ENCODE measurements around the gene OR9Q2. TPM values are rescaled to one million over a fixed set of nuclear protein-coding genes. Genes with fewer than 3 reads are reported as not detected.
"Not testable (repeated sequence)": the region's sequence is repeated elsewhere in the genome, so short reads cannot be mapped to it uniquely, and the experiment has no call there.

The OR9Q2 gene
- total RNA-seq: not detected

DNA sequence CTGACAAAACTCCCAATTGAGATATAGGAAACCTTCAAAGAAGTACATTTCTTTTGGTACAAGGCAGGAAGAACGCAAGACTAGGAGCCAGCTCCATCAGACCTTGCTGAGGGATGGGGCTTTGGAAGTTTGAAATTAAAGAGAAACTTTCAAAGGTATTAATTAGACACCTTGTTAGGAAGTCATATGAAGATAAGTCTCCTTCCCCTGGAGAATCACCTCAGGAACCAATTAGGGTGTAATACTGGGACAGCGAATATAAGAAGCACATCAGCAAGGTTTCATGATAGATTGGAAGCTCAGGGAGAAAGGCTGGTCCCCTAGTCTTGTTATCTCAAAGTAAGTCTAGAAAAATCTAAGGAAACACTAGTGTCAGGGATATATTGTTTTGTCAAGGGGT lies at the start of gene OR9Q2:
TSS of gene OR9Q2 (plus strand) at position 301 of the 400 bp plus-strand sequence. CDS start 1,421 bp downstream, outside the sequence.
- H3K9me3 Mint-ChIP-seq: no peaks in the 10 kb centered on the region
- H3K36me3 Mint-ChIP-seq: no peaks in the 10 kb centered on the region
- DNase-seq (ENCODE audit: low spot score in 2 of 2): no peak
- no peak for ATAC-seq
- H3K27ac Mint-ChIP-seq: no peak within 1 kb of the TSS

- no peak for ATAC-seq
- H3K36me3 Mint-ChIP-seq: no peaks in the 10 kb centered on the region
- H3K27ac Mint-ChIP-seq: no peak overlapping the region
- no peak for DNase-seq (ENCODE audit: low spot score in 2 of 2)
- H3K9me3 Mint-ChIP-seq: no peaks in the 10 kb centered on the region
Measured at GRCh38 chr11:58142761-58143160, 46.1 kb upstream of the OR9Q2 start.

DNA sequence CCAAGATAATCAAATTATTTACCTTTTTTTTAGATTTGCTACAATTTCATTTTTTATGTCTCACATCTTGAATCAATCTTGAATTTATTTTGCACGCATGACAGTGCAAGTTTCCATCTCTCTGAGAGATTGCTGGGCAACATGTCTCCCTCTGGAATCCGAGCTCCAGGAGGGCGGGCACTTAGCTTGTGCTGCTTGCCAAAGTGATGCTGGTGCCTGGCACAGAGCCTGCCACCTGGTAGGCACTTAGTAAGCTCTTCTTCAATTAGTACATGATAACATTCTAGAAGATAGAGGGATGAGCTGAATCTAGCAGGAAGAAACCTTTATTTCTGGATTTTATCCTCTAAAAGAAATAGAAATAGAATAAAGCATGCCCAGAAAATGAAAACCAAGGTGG lies 36.1 kb upstream of the OR9Q2 start:
- no peak for ATAC-seq
- DNase-seq (ENCODE audit: low spot score in 2 of 2): no peak
- Mint-ChIP-seq H3K36me3 (no peaks in the 10 kb centered on the region), H3K27ac (no peak overlapping the region), H3K9me3 (no peaks in the 10 kb centered on the region)

DNA sequence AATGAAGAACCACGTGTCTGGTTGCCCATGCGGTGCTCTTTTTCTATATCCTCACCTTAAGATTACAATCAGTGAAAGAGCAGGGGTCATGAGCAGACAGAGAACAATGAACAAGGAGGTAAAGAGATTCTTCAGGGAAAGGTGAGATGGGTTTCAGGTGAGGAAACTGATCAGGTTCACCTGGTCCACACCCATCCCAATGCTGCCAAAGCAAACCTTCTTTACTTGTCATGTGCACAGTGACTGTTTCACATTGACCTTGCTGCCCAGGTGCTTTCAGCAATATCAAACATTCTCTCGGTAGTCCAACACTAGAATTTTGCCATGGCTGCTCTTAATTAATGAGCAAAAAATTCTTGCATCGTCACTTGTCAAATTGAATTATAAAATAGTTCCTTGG lies 24.5 kb upstream of the OR9Q2 start:
- Mint-ChIP-seq H3K9me3 (no peaks in the 10 kb centered on the region), H3K27ac (no peak overlapping the region), H3K36me3 (no peaks in the 10 kb centered on the region)
- DNase-seq (ENCODE audit: low spot score in 2 of 2) (no peak), ATAC-seq (no peak)

GRCh38 chr11:58164990-58165389 lies 23.9 kb upstream of the OR9Q2 start:
- Mint-ChIP-seq H3K27ac (no peak overlapping the region), H3K9me3 (peaks cover 0 to 4% of the 10 kb centered on the region in 2 donors), H3K36me3 (no peaks in the 10 kb centered on the region)
- DNase-seq (ENCODE audit: low spot score in 2 of 2) (no peak), ATAC-seq (no peak)

DNA sequence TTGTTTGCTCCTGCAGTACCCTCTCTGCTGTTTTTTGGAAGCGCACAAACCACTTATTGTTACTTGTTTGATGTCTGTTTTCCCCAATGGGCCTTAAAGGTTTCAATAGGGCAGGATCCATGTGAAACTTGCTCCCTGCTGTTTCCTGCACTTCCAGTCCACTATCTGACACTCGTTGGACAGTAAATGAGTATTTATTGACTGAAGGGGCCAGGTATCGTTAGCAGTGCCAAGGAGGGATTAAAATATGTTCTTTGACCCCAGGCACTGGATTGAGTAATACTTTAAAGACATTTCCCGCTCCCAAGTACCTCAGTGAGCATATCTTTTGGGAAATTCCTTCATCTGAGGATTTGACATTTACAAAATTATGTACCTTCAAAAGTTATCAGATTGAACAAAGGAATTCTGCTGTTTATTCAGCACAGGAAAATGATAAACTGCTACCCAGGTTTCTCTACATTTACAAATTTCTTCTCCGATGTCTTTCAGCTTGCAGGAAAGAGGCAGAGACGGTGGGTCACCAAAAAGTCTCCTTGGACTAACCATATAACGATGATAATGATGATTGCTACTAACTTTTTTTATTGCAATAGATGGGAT lies 23.3 kb upstream of the OR9Q2 start:
- Mint-ChIP-seq H3K27ac (no peak overlapping the region), H3K36me3 (no peaks in the 10 kb centered on the region), H3K9me3 (peaks cover 0 to 7% of the 10 kb centered on the region in 2 donors)
- ATAC-seq: no peak
- DNase-seq (ENCODE audit: low spot score in 2 of 2): no peak

DNA sequence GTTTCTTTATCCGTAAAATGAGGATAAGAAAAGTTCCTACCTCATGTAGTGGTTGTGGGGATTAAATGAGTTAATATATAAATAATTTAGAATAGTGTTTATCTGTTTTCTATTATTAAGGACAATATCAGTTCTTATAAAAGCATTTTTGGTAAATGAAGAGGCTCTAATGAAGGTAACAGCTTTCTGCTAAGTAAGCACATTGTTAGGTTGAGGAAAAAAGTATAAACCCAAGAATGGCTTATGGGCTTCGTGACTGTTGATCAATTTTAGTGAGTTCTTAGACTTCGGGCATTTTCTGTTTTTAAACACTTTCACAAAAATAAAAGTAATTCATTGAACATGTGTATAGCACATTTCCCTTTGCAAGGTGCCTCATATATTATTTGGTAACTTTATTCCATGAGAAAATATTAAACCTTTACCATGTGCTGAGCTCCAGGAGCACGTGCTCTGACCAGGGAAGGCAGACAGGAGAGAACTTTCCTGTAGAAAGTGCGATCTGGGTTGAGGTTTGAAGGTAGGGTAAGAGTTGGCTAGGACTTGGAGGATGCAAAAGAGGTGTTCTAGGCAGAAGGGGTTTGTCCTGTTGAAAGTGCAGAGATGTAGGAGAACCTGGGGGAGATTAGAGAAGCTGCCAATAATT lies 11.3 kb upstream of the OR9Q2 start:
- Mint-ChIP-seq H3K9me3 (no peaks in the 10 kb centered on the region), H3K36me3 (no peaks in the 10 kb centered on the region), H3K27ac (no peak overlapping the region)
- DNase-seq (ENCODE audit: low spot score in 2 of 2) (no peak), ATAC-seq (no peak)

DNA sequence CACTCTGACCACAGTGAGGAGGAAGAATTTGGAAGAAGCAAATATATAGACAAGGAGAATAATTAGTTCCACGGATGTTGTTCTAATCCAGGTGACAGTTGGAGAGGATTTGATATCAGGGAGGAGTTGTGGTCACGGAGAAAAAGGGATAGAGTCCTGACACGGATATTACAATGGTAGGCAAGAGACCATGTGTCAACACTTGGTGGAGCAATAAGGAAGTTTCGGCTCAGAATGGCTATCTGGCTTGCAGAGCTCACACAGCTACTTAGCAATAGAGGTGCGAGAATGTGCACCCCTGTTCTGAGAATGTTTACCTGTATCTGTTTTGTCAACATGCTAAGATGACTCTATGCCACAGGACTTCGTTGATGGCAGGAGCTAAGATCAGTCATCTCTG lies 10.4 kb upstream of the OR9Q2 start:
- H3K36me3 Mint-ChIP-seq: no peaks in the 10 kb centered on the region
- H3K9me3 Mint-ChIP-seq: no peaks in the 10 kb centered on the region
- ATAC-seq: no peak
- no peak overlapping the region for H3K27ac Mint-ChIP-seq
- no peak for DNase-seq (ENCODE audit: low spot score in 2 of 2)

- Mint-ChIP-seq H3K27ac (no peak overlapping the region), H3K36me3 (no peaks in the 10 kb centered on the region), H3K9me3 (no peaks in the 10 kb centered on the region)
- DNase-seq (ENCODE audit: low spot score in 2 of 2) (no peak), ATAC-seq (no peak)
Measured at GRCh38 chr11:58179648-58180047, 9.2 kb upstream of the OR9Q2 start.

- no peak for ATAC-seq
- Mint-ChIP-seq H3K9me3 (no peaks in the 10 kb centered on the region), H3K27ac (no peak overlapping the region), H3K36me3 (no peaks in the 10 kb centered on the region)
- DNase-seq (ENCODE audit: low spot score in 2 of 2): no peak
Measured at GRCh38 chr11:58186938-58187337, 1.9 kb upstream of the OR9Q2 start.

DNA sequence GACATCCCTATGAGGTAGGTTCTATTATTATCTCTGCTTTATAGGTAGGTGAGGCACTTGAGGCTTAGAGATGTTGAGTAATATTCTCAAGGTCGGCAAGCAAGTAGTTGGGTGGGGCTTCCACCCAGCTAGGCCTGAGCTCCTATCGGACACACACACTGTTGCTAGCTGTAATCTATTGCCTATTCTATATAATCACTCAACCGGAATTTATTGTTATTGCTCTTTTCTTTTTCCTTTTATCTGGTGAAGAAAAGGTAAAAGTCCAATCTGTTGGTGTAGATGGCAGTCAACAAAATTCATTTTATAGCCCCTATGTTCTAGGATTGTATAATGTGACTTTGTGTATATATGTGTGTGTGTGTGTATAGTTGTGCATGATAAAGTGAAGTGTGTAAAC lies 3.4 kb downstream of the OR9Q2 start:
- Mint-ChIP-seq H3K27ac (no peak overlapping the region), H3K9me3 (no peaks in the 10 kb centered on the region), H3K36me3 (peaks cover 0 to under 1% of the 10 kb centered on the region in 2 donors)
- no peak for ATAC-seq
- DNase-seq (ENCODE audit: low spot score in 2 of 2): no peak

DNA sequence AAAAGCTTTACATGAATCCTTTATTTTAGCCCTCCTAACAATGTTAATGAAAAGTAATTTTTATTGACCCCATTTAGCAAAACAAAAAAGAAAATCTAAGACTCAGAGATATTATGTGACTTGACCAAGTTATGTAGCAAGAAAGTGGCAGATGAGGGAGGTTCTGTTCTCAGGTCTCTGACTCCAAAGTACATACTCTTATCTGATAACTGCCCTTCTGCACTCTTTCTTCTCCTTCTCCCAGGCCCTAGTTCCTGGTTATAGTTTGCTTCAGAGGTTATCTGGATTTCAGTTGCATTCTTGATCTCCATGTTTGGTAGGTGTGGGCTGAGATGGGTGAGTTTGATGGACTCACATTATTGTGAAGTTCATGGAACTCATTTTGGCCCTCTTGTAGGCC lies 4.5 kb downstream of the OR9Q2 start:
- H3K36me3 Mint-ChIP-seq: peaks cover 0 to 5% of the 10 kb centered on the region in 2 donors
- no peak overlapping the region for H3K27ac Mint-ChIP-seq
- DNase-seq (ENCODE audit: low spot score in 2 of 2): no peak
- peaks cover 0 to 5% of the 10 kb centered on the region in 2 donors for H3K9me3 Mint-ChIP-seq
- ATAC-seq: no peak

DNA sequence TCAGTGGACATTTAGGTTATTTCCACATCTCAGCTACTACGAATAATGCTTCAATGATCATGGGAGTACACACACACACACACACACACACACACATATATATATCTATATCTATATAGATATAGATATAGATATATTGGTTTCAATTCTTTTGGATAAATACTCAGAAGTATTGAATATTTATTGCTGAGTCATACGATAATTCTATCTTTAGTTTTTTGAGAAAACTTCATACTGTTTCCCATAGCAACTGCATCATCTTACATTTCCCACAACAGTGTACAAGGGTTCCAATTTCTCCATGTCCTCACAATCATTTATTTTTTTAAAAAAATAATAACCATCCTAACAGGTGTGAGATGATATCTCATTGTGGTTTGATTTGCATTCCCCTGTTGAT lies 7.1 kb downstream of the OR9Q2 start:
- Mint-ChIP-seq H3K27ac (no peak overlapping the region), H3K9me3 (peaks cover 0 to 5% of the 10 kb centered on the region in 2 donors), H3K36me3 (peaks cover 0 to 5% of the 10 kb centered on the region in 2 donors)
- DNase-seq (ENCODE audit: low spot score in 2 of 2) (no peak), ATAC-seq (no peak)

GRCh38 chr11:58199271-58199670 lies 10.4 kb downstream of the OR9Q2 start:
- DNase-seq (ENCODE audit: low spot score in 2 of 2) (no peak), ATAC-seq (no peak)
- Mint-ChIP-seq H3K9me3 (peaks cover 0 to 11% of the 10 kb centered on the region in 2 donors), H3K36me3 (peaks cover 0 to 5% of the 10 kb centered on the region in 2 donors), H3K27ac (no peak overlapping the region)

DNA sequence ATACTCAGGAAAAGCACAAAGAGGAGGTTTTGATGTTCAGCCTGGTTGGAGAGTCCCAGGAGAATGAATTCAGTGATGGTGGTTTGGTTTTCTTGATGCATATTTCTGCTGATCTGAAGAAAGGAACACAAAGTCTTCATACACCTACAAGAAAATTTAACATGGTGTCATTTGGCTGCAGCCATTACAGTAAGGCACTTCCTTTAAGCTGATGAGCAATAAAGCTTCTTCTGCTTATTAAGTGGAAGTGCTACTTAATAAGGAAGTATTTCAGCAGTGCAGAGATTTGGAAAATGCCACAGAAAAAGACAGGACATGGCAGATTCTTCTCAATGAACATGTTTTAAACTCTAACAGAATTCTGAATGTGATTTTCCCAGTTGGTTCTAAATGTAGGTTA lies 15.2 kb downstream of the OR9Q2 start, which contains the start of gene OR1S2:
TSS of gene OR1S2 (minus strand) at position 101 of the 400 bp plus-strand sequence. CDS start at position 101, 0 bp downstream.
- no peaks in the 10 kb centered on the region for H3K36me3 Mint-ChIP-seq
- peaks cover 0 to 6% of the 10 kb centered on the region in 2 donors for H3K9me3 Mint-ChIP-seq
- no peak for ATAC-seq
- no peak for DNase-seq (ENCODE audit: low spot score in 2 of 2)
- no peak within 1 kb of the TSS for H3K27ac Mint-ChIP-seq

DNA sequence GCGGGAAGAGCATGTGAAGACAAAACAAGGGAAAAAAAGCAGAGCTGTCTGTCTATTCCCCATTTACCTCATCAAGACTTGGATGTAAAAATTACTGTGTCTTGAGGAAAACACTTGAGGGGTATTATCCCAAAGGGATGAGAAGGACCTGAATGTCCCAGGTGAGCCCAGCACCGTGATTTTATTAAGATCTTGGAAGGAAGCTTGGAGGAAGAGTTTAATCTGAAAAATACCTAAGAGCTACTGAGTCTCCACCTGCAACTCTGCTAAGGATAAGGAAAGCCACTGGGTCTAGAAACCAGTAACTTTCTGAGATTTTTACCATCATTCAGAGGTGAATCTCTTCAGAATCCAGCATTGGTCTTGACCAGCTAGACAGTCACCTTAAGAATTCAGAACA lies 23.6 kb downstream of the OR9Q2 start, which contains the start of gene OR1S1:
TSS of gene OR1S1 (plus strand) at position 301 of the 400 bp plus-strand sequence.
- not testable (repeated sequence) for H3K9me3 Mint-ChIP-seq; H3K27ac Mint-ChIP-seq; DNase-seq (ENCODE audit: low spot score in 2 of 2); H3K36me3 Mint-ChIP-seq; ATAC-seq

GRCh38 chr11:58216476-58216875 lies 27.6 kb downstream of the OR9Q2 start:
- H3K9me3 Mint-ChIP-seq: peaks cover 0 to 8% of the 10 kb centered on the region in 2 donors
- H3K36me3 Mint-ChIP-seq: no peaks in the 10 kb centered on the region
- DNase-seq (ENCODE audit: low spot score in 2 of 2) (no peak), ATAC-seq (no peak)
- no peak overlapping the region for H3K27ac Mint-ChIP-seq

DNA sequence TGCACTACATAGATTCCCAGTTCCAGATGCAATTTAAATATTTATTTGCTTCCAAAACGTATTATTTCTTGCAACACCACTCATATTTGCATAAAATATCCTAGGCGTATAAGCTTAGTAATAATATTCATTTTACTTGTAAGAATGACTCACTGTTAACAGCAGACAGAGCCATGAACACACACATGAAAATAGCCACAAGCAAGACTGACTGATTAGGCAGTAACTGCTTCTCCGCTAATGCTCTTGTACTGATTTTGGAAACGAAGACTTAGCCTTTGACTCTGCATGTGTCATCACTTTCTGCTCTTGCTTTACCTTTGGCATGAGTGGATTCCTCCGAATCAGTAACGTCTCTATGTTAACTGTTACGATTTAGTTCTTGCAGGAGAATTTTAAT lies 33.9 kb downstream of the OR9Q2 start:
- peaks cover under 1% of the 10 kb centered on the region in 2 donors for H3K9me3 Mint-ChIP-seq
- no peak for ATAC-seq
- H3K36me3 Mint-ChIP-seq: peaks cover 0 to 1% of the 10 kb centered on the region in 2 donors
- no peak for DNase-seq (ENCODE audit: low spot score in 2 of 2)
- H3K27ac Mint-ChIP-seq: no peak overlapping the region
